Gastrocnemius medialis (tissue), 4 donors: ENCODE data around the gene ZBTB16. TPM values are rescaled to one million over a fixed set of nuclear protein-coding genes. Genes with fewer than 3 reads are reported as not detected.
A peak's percentile ranks its signal among the peaks of the same experiment; 100 is the strongest.

Experiments used
- ATAC-seq, 2 donors: fragments of 150-250 bp; one replicate each; pipeline ENCODE4 v1.9.1; 2016
- DNase-seq, 2 donors: peaks; one replicate each; pipeline ENCODE4 v3.0.0-alpha.2; 2019
- H3K27ac ChIP-seq, 4 donors: fragments of 200-600 bp; sonication (generic); 1 replicate in 1 of 4; 2 replicates in 3 of 4; pipeline ENCODE4 v1.5.1; 2016 to 2018; ENCODE audit warnings: mild to moderate bottlenecking in 2 of 4, moderate library complexity in 1 of 4
- H3K27me3 ChIP-seq, 3 donors: fragments of 200-600 bp; sonication (generic) in 2 of 3; 1 replicate in 1 of 3; 2 replicates in 2 of 3; pipeline versions ENCODE4 v1.5.1 to v1.6.0; 2016 to 2019; ENCODE audit warnings: mild to moderate bottlenecking in 1 of 3, moderate library complexity in 1 of 3
- H3K36me3 ChIP-seq, 2 donors: fragments of 200-600 bp; sonication (generic) in 1 of 2; one replicate each; pipeline ENCODE4 v1.5.1; 2017 to 2018
- H3K4me1 ChIP-seq, 2 donors: fragments of 200-600 bp; sonication (generic) in 1 of 2; one replicate each; pipeline ENCODE4 v1.5.1; 2016 to 2017; ENCODE audit warnings: mild to moderate bottlenecking in 2 of 2
- H3K4me3 ChIP-seq, 4 donors: fragments of 200-600 bp; sonication (generic) in 3 of 4; 1 replicate in 1 of 4; 2 replicates in 3 of 4; pipeline ENCODE4 v1.5.1; 2016 to 2019; ENCODE audit warnings: mild to moderate bottlenecking in 2 of 4
- H3K9me3 ChIP-seq, 3 donors: fragments of 200-600 bp; sonication (generic) in 2 of 3; 1 replicate in 1 of 3; 2 replicates in 2 of 3; pipeline ENCODE4 v1.5.1; 2016 to 2019
- POLR2A ChIP-seq, 2 donors: fragments of 450-650 bp; IDR thresholded peaks; one replicate each; pipeline ENCODE4 v1.6.1; 2017; ENCODE audit warnings: antibody characterized with exemption in 2 of 2, mild to moderate bottlenecking in 2 of 2, moderate library complexity in 2 of 2
- in situ Hi-C, 4 donors: fragments of 200-750 bp; cut with MboI; loops; one replicate each; pipeline versions ENCODE4 v1.15.0 to v1.8.0; 2017; ENCODE audit warnings: low sequenced_read_pairs in 4 of 4
- intact Hi-C: fragments of 100-400 bp; cut with DNase I; formaldehyde crosslinking; loops from one replicate; pipeline ENCODE4 v1.15.1; 2023; ENCODE audit warnings: low total_unique reads
- total RNA-seq, 4 donors: library from RNA; depleted of rRNA; stranded (reverse); fragments of >200 nt; gene quantifications; one replicate each; pipeline versions ENCODE4 v1.1.0 to v1.2.3, GENCODE V29; 2016
- TF ChIP-seq, protein P1 (sequence below), 5 experiments: fragments of 450-650 bp in 3 of 5; fragments of 200-600 bp in 2 of 5; sonication (generic) in 2 of 5; IDR thresholded peaks in 4 of 5; conservative IDR thresholded peaks in 1 of 5; 1 replicate in 4 of 5; 2 replicates in 1 of 5; pipeline ENCODE4 v1.5.1; 2016 to 2019; ENCODE audit warnings: antibody characterized with exemption in 5 of 5, mild to moderate bottlenecking in 3 of 5, moderate library complexity in 3 of 5

The ZBTB16 gene
- total RNA-seq, 4 donors from 2014 or later: 156 to 250 (median 196) TPM

DNA sequence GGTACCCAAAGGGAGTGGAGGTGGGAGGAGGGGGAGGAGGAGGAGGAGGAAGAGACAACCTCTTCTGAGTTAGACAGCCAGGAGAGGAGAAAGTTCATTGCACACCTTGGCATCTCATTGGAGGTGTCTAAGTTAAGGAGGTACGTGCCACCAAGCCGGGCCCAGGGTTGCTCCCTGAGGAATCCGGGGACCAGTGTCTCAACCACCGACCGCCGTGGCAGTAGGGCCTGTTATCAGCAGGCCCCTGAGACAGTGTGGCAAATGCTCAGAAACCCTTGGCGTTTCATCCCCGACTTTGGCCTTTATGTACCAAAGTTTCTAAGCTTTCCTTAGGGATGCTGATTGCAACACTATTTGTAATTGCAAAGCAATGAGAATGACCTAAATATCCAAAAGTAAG, 141.7 kb downstream of the ZBTB16 start:
- Histone ChIP-seq H3K4me1 (peaks cover 88% of the 10 kb centered on the region in 2 donors), H3K9me3 (no peaks in the 10 kb centered on the region), H3K27me3 (no peaks in the 10 kb centered on the region), H3K27ac (peak overlapping the region; percentile 90 to 99 (median 96)), H3K36me3 (peaks cover 0 to 21% of the 10 kb centered on the region in 2 donors), H3K4me3 (no peak overlapping the region)
- no peak for TF ChIP-seq POLR2A (IDR thresholded peaks at IDR 0.05)
- TF ChIP-seq, protein P1, sequence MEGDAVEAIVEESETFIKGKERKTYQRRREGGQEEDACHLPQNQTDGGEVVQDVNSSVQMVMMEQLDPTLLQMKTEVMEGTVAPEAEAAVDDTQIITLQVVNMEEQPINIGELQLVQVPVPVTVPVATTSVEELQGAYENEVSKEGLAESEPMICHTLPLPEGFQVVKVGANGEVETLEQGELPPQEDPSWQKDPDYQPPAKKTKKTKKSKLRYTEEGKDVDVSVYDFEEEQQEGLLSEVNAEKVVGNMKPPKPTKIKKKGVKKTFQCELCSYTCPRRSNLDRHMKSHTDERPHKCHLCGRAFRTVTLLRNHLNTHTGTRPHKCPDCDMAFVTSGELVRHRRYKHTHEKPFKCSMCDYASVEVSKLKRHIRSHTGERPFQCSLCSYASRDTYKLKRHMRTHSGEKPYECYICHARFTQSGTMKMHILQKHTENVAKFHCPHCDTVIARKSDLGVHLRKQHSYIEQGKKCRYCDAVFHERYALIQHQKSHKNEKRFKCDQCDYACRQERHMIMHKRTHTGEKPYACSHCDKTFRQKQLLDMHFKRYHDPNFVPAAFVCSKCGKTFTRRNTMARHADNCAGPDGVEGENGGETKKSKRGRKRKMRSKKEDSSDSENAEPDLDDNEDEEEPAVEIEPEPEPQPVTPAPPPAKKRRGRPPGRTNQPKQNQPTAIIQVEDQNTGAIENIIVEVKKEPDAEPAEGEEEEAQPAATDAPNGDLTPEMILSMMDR (IDR thresholded peaks at IDR 0.05 in 4 of 5, conservative IDR thresholded peaks at IDR 0.05 in 1 of 5): no peak
- DNase-seq (no peak), ATAC-seq (no peak)
- in situ Hi-C loops (no loop called here), intact Hi-C loops (no loop called here)

DNA sequence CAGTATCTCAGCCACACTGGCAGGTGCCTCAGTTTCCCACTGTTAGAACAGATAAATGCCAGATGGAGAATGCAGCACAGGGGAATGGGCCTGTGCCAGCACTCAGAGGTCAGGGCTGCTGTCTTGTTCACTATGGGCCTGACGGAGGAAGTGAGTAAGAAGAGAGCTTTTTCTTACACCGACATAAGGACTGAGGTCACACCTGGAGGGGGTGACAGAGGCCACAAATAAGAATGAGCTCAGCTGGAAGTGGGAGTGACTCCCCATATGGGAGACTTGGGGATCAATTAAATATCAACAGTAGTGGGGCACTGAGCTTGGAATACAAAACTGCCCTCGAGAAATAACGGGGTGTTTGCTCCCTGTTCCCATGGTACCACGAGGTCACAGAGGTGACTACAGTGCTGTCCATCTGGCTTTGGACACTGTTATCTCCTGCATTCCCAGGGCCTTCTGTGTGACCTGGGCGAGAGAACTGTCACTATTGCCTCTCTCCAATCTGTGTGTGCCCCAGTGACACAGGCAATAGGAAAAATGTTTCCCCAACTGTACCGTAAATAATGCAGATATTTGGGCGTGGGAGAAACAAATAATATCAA, 142.6 kb downstream of the ZBTB16 start:
- H3K27ac ChIP-seq: peak overlapping the region; percentile 90 to 99 (median 96)
- ATAC-seq (no peak), DNase-seq (no peak)
- H3K9me3 ChIP-seq: no peaks in the 10 kb centered on the region
- no peak overlapping the region for H3K4me3 ChIP-seq
- no peaks in the 10 kb centered on the region for H3K27me3 ChIP-seq
- TF ChIP-seq POLR2A (IDR thresholded peaks at IDR 0.05): no peak
- TF ChIP-seq, protein P1 (IDR thresholded peaks at IDR 0.05 in 4 of 5, conservative IDR thresholded peaks at IDR 0.05 in 1 of 5): no peak
- intact Hi-C loops: no loop called here
- peaks cover 86 to 88% of the 10 kb centered on the region in 2 donors for H3K4me1 ChIP-seq
- in situ Hi-C loops: no loop called here
- H3K36me3 ChIP-seq: peaks cover 0 to 26% of the 10 kb centered on the region in 2 donors

DNA sequence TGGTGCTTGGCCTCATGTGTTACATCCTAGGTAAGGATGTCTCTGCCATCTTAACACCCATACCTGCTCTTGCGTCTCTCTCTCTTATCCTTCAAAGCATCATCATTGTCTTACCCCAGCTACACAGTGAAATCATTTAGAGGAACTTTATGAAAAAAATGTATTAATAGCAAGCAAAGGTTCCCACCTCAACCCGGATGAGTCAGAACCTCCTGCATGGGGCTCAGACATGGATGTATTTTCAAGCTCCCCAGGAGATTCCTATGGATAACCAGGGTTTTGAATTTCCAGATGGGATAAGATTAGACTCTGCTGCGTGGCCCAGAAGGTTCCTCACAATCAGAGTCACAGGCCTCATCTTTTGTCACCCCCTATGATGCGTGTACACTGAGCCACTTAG, 147.6 kb downstream of the ZBTB16 start:
- H3K27me3 ChIP-seq: no peaks in the 10 kb centered on the region
- ATAC-seq: peak; percentile 17 to 25
- peaks cover 0 to 43% of the 10 kb centered on the region in 2 donors for H3K36me3 ChIP-seq
- no peaks in the 10 kb centered on the region for H3K9me3 ChIP-seq
- H3K4me3 ChIP-seq: no peak overlapping the region
- TF ChIP-seq POLR2A (IDR thresholded peaks at IDR 0.05): no peak
- TF ChIP-seq, protein P1 (IDR thresholded peaks at IDR 0.05 in 4 of 5, conservative IDR thresholded peaks at IDR 0.05 in 1 of 5): no peak
- intact Hi-C loops (no loop called here), in situ Hi-C loops (no loop called here)
- DNase-seq: no peak
- peaks cover 86 to 92% of the 10 kb centered on the region in 2 donors for H3K4me1 ChIP-seq
- peak overlapping the region; percentile 90 to 99 (median 96) for H3K27ac ChIP-seq

DNA sequence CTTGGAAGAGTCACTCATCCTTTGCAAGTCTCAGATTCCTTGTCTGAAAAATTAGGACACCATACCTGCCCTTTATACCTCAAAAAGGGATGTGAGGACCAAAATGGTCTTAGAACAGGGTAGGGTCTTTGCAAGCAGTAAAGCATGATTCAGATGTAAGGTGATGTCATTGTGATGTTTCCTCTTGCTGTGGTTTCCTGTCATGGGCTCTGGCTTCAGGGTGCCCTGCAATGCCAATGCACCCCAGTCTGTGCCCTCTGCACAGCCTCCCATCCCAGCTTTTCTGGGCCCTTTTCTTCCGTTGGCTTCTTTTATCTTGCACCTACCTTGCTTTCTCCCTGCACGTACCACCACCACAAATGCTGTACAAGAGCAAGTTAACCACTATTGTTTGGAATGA, 148.9 kb downstream of the ZBTB16 start:
- no peaks in the 10 kb centered on the region for H3K27me3 ChIP-seq
- no peak overlapping the region for H3K4me3 ChIP-seq
- ATAC-seq: no peak
- H3K4me1 ChIP-seq: peaks cover 88 to 92% of the 10 kb centered on the region in 2 donors
- peaks cover 0 to 43% of the 10 kb centered on the region in 2 donors for H3K36me3 ChIP-seq
- in situ Hi-C loops: no loop called here
- peak overlapping the region; percentile 90 to 99 (median 96) for H3K27ac ChIP-seq
- no peaks in the 10 kb centered on the region for H3K9me3 ChIP-seq
- no peak for DNase-seq
- intact Hi-C loops: no loop called here
- TF ChIP-seq, protein P1 (IDR thresholded peaks at IDR 0.05 in 4 of 5, conservative IDR thresholded peaks at IDR 0.05 in 1 of 5): no peak
- no peak for TF ChIP-seq POLR2A (IDR thresholded peaks at IDR 0.05)
